ENCODE results near the gene CMTM3. TPM values are rescaled to one million over a fixed set of nuclear protein-coding genes. Genes with fewer than 3 reads are reported as not detected.

The CMTM3 gene
- total and polyA plus RNA-seq, 2 of the 4 experiments (the other 2 are of a cell fraction), result 4.5 to 35.5 TPM

GRCh38 chr16:66561381-66562080 lies 43.0 kb upstream of the CMTM3 start:
- POLR2A ChIA-PET (ENCODE audit: unreplicated experiment), result no interaction called here
- BruUV-seq (replicated peaks), result no TSS peak

More at GRCh38 chr16:66561381-66562080, 43.0 kb upstream of the CMTM3 start:
- H3K9me3 ChIP-seq (ENCODE audit: control insufficient read depth, insufficient read depth, low read length), result no peaks in the 10 kb centered on the region
- no peak for DNase-seq
- no peak overlapping the region for H3K4ac ChIP-seq (ENCODE audit: low read depth, low read length)
- H3K4me2 ChIP-seq (ENCODE audit: low read depth, low read length), result no peak overlapping the region
- dilution Hi-C loops (cut with HindIII; ENCODE audit: low sequenced_read_pairs, unreplicated experiment) (no loop called here), in situ Hi-C loops (cut with MboI; ENCODE audit: low sequenced_read_pairs) (no loop called here), intact Hi-C loops (cut with micrococcal nuclease) (no loop called here)
- H2BK15ac ChIP-seq (ENCODE audit: low read depth, low read length), result no peak overlapping the region
- H2AK5ac ChIP-seq (ENCODE audit: low read depth, low read length), result no peak overlapping the region
- ATAC-seq (ENCODE audit: low read depth), result no peak
- H3K9ac ChIP-seq (ENCODE audit: low read depth, low read length), result no peak overlapping the region
- H2BK5ac ChIP-seq (ENCODE audit: low read depth, low read length, poor library complexity, severe bottlenecking), result no peak overlapping the region
- no peak overlapping the region for H4K91ac ChIP-seq (ENCODE audit: insufficient read depth, low read depth, low read length)
- H3K79me1 ChIP-seq (ENCODE audit: low read depth in 1 of 2, low read length in 2 of 2), result peaks cover 15 to 46% of the 10 kb centered on the region in 2 experiments; a peak in 3 of 4 replicates
- no peak overlapping the region for H2AFZ ChIP-seq (replicated peaks; ENCODE audit: low read length, poor library complexity)
- no peak overlapping the region for H3K27ac ChIP-seq (ENCODE audit: insufficient read depth, low read length)
- CTCF ChIA-PET, result no interaction called here
- no peak overlapping the region for H4K8ac ChIP-seq (ENCODE audit: low read depth in 2 of 2, low read length in 2 of 2)
- H3K36me3 ChIP-seq (ENCODE audit: control insufficient read depth, insufficient read depth, low read length), result peaks cover 22% of the 10 kb centered on the region
- H3K23ac ChIP-seq (ENCODE audit: low read depth, low read length), result no peak overlapping the region
- H4K20me1 ChIP-seq (ENCODE audit: insufficient read depth, low read length), result 0 out of 2 replicates have a peak, but pooled peaks cover 3% of the 10 kb centered on the region
- no peaks in the 10 kb centered on the region for H3K9me1 ChIP-seq (ENCODE audit: insufficient read depth, low read length)
- no peaks in the 10 kb centered on the region for H3K27me3 ChIP-seq (ENCODE audit: control insufficient read depth, insufficient read depth, low read length)
- H4K5ac ChIP-seq (ENCODE audit: low read depth, low read length), result no peak overlapping the region
- H3K18ac ChIP-seq (ENCODE audit: low read depth, low read length), result no peak overlapping the region
- H2AK9ac ChIP-seq (replicated peaks; ENCODE audit: low read depth, low read length, poor library complexity), result no peak overlapping the region
- TF ChIP-seq SMC3 (IDR thresholded peaks at IDR 0.05; ENCODE audit: low read depth, low read length) (no peak), RFX5 (IDR thresholded peaks at IDR 0.05; ENCODE audit: low read depth, low read length) (no peak), MAZ (IDR thresholded peaks at IDR 0.05; ENCODE audit: borderline replicate concordance, low read depth, low read length) (no peak), RCOR1 (IDR thresholded peaks at IDR 0.05; ENCODE audit: insufficient replicate concordance, low read length) (no peak), NFE2L2 (IDR thresholded peaks at IDR 0.05; ENCODE audit: low read depth, low read length) (no peak), CEBPB (IDR thresholded peaks at IDR 0.05; ENCODE audit: low read depth, low read length) (no peak), ELK1 (IDR thresholded peaks at IDR 0.05; ENCODE audit: borderline replicate concordance, low read depth, low read length) (no peak), BHLHE40 (IDR thresholded peaks at IDR 0.05; ENCODE audit: low read depth, low read length) (no peak), FOS (IDR thresholded peaks at IDR 0.05; ENCODE audit: low read depth, low read length) (no peak), MXI1 (IDR thresholded peaks at IDR 0.05; ENCODE audit: borderline replicate concordance, low read depth, low read length) (no peak), CTCF (conservative IDR thresholded peaks at IDR 0.05; ENCODE audit: low read depth, low read length) (no peak), RAD21 (IDR thresholded peaks at IDR 0.05; ENCODE audit: low read length) (no peak), USF2 (IDR thresholded peaks at IDR 0.05; ENCODE audit: low read depth, low read length) (no peak), POLR2A (IDR thresholded peaks at IDR 0.05; ENCODE audit: low read depth, low read length) (no peak), MAFK (IDR thresholded peaks at IDR 0.05; ENCODE audit: low read depth, low read length) (no peak), CHD1 (IDR thresholded peaks at IDR 0.05; ENCODE audit: low read depth, low read length) (no peak)
- no CpG with 5 or more reads among the region's 3 CpGs for WGBS, 2 experiments (ENCODE audit: extremely low coverage in 2 of 2, insufficient read length in 1 of 2)
- no peak overlapping the region for H2BK120ac ChIP-seq (ENCODE audit: low read depth, low read length)
- no peak overlapping the region for H3K4me3 ChIP-seq (ENCODE audit: insufficient read depth, low read depth, low read length)
- no peak overlapping the region for H3K14ac ChIP-seq (replicated peaks; ENCODE audit: low read depth, low read length)
- H3K56ac ChIP-seq (ENCODE audit: extremely low read depth, insufficient read depth, low read length), result no peak overlapping the region
- no peak overlapping the region for H2BK20ac ChIP-seq (ENCODE audit: low read depth, low read length)
- no peaks in the 10 kb centered on the region for H3K4me1 ChIP-seq (ENCODE audit: control insufficient read depth, insufficient read depth, low read length)
